Measurements from ENCODE around the gene ANGEL2. TPM values are rescaled to one million over a fixed set of nuclear protein-coding genes. Genes with fewer than 3 reads are reported as not detected.

The ANGEL2 gene, protein sequence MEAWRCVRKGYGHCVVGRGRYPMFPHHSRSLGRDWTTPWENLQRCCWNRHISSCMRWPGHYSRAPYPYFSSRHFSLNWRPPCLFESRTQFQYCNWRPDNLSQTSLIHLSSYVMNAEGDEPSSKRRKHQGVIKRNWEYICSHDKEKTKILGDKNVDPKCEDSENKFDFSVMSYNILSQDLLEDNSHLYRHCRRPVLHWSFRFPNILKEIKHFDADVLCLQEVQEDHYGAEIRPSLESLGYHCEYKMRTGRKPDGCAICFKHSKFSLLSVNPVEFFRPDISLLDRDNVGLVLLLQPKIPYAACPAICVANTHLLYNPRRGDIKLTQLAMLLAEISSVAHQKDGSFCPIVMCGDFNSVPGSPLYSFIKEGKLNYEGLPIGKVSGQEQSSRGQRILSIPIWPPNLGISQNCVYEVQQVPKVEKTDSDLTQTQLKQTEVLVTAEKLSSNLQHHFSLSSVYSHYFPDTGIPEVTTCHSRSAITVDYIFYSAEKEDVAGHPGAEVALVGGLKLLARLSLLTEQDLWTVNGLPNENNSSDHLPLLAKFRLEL
- total RNA-seq (2022; extraction: Qiagen RNA extraction), result 15.1 to 21.0 TPM (median 18.1 TPM) in 5 replicates

GRCh38 chr1:213015099-213016050 lies at the start of gene ANGEL2:
ANGEL2 (minus strand) TSS chr1:213015867; CDS start chr1:213015671, 196 bp downstream.

DNA sequence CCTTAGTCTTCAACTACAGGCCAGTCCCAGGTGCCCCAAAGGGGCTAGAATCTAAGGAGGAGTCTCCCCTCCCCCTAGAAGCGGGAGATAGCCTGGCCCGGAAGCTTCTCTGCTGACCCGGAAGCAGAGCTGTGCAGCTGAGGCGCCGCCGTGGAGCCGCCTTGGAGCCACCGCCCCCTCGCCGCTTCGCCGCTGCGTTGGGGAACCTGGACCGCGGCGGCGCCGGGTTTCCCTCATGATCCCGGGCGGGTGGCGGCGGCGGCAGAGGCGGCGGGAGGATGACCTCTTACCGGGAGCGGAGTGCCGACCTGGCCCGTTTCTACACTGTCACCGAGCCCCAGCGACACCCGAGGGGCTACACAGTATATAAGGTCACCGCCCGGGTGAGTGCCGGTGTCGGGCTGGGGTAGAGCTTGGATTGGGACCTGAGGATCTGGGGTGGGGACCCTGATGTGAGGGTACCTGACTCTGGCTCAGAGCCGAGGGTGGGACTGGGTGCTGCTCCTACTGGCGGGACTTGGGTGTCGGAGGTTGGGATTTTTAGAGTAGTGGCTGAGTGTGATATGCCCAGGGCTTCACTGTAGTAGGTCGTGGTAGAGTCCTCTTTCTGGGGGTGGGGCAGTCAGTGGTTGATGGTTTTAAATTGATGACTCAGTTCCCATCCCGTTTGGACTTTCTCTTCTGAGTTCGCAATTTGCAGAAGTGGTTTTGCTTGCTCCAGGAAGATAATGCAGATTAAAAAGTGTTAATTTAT lies 35.6 kb upstream of the ANGEL2 start, which contains the start of gene RPS6KC1:
Gene RPS6KC1, plus strand, starts transcription at position 115 of the 754 bp plus-strand sequence. Its CDS starts 164 bp downstream, at position 279.

GRCh38 chr1:212950243-212951125 lies 65.2 kb downstream of the ANGEL2 start, which contains the start of gene VASH2:
VASH2 (plus strand) TSS chr1:212950541; CDS start chr1:212951543, 1,002 bp downstream.

Other genes with a start within 250 kb of the ANGEL2 start
- 29.2 to 40.8 TPM (median 30.7 TPM) in 5 replicates for gene NSL1, start 224.1 kb downstream of the ANGEL2 start, total RNA-seq (2022; extraction: Qiagen RNA extraction)
- 12.7 to 14.7 TPM (median 13.8 TPM) in 5 replicates for gene TATDN3, start 224.0 kb downstream of the ANGEL2 start, total RNA-seq (2022; extraction: Qiagen RNA extraction)
- not detected in 5 replicates for gene SPATA45, start 168.2 kb downstream of the ANGEL2 start, total RNA-seq (2022; extraction: Qiagen RNA extraction)
- gene FLVCR1, start 157.6 kb downstream of the ANGEL2 start, total RNA-seq (2022; extraction: Qiagen RNA extraction), result 15.3 to 16.8 TPM (median 16.3 TPM) in 5 replicates
- 1.6 to 3.8 TPM (median 3.0 TPM) in 5 replicates for gene VASH2, start 65.3 kb downstream of the ANGEL2 start, total RNA-seq (2022; extraction: Qiagen RNA extraction)
- gene RPS6KC1, start 35.4 kb upstream of the ANGEL2 start, total RNA-seq (2022; extraction: Qiagen RNA extraction), result 8.8 to 14.4 TPM (median 10.2 TPM) in 5 replicates

Measured in A549 treated with Hydrocortisone at 1 μM for 4 hours (cell line).